Globus pallidus (tissue), 1 donor: ENCODE data around the gene TNFRSF17.
"Not testable (repeated sequence)": the region's sequence is repeated elsewhere in the genome, so short reads cannot be mapped to it uniquely, and the experiment has no call there.

Source experiments
- DNase-seq: peaks from one replicate; pipeline ENCODE4 v3.0.0-alpha.2; 2015; ENCODE audit warnings: low spot score

The TNFRSF17 gene

DNA sequence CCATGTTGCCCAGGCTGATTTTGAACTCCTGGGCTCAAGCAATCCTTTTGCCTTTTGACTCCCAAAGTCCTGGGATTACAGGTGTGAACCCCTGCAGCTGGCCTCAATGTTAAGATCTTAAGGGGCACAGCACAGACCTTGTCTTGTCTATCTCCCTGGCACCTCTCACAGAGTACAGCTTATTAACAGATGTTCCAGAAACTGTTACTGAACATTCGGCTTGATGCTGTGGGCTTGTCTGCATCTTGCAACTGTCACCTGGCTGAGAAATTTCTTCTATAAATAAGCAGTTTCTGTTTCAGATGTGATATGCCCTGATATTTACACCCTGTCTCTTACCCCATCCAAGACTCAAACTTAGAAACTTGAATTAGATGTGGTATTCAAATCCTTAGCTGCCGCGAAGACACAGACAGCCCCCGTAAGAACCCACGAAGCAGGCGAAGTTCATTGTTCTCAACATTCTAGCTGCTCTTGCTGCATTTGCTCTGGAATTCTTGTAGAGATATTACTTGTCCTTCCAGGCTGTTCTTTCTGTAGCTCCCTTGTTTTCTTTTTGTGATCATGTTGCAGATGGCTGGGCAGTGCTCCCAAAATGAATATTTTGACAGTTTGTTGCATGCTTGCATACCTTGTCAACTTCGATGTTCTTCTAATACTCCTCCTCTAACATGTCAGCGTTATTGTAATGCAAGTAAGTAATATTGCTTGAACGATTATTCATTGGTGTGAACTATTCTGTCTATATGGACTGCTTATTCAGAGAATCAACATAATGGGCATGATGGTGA lies at the start of gene TNFRSF17:
TSS of gene TNFRSF17 (plus strand) at position 450 of the 791 bp plus-strand sequence. CDS start at position 565, 115 bp downstream.
- no peak for DNase-seq

- DNase-seq = peak; percentile 97
These were observed 49.1 kb upstream of the TNFRSF17 start, which contains the start of gene GSPT1 for GRCh38 chr16:11915644-11916523. TSS of gene GSPT1 (minus strand) at chr16:11915956. CDS start at chr16:11915720, 236 bp downstream.

DNA sequence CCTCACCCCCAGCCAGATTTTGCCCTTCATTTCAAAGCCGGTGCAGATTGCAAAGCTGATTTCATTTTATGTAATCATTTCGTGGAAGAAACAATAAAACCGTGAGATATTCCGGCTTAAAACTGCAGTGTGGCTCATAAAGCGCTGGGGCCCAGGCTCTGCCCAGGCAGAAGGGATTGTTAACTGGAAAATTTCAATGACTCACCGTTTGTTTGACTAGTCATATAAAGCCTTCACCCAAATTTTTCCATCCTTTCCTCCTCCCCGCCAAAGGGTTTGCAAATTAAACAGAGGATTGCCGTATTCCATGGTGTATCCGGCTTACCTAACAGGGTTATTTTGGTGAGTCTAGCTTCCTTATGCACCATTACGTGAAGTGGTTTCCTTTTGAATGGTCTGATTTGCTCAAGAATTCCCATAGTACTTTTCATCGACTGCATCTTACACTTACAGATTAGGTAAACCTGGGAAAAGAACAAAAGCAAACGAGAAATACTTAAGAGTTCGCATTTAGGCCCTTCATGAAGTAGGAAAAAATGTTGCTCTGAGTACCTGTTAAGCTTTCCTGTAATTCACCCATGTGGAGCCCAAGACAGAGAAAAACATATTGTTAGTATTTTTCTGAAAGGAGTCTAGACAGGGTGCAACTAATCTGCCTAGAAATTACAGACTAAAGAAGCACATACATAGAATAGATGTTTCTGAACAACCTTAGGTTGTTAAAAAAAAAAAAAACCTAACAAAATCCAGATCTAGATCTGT lies 48.3 kb upstream of the TNFRSF17 start:
- no peak for DNase-seq

DNA sequence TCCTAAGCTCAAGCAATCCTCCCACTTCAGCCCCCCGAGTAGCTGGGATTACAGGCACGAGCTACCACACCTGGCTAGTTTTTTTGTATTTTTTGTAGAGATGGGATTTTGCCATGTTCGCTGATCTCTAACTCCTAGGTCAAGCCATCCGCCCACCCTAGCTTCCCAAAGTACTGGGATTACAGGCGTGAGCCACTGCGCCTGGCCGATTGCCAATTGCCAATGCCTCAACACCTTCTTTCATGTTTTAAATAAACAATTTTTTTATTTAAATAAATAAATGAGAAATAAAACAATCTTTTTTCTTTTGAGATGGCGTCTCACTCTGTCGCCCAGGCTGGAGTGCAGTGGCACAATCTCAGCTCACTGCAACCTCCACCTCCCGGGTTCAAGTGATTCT lies 41.0 kb upstream of the TNFRSF17 start:
- DNase-seq = not testable (repeated sequence)

- not testable (repeated sequence) for DNase-seq
These were observed 37.7 kb upstream of the TNFRSF17 start for GRCh38 chr16:11927350-11927749.

- not testable (repeated sequence) for DNase-seq
These were observed 23.1 kb upstream of the TNFRSF17 start, which contains the start of gene NPIPB2 for GRCh38 chr16:11941945-11942344. TSS of gene NPIPB2 (minus strand) at chr16:11942045. CDS start at chr16:11942045, 0 bp downstream.

- DNase-seq = no peak
These were observed 18.6 kb upstream of the TNFRSF17 start for GRCh38 chr16:11946433-11946832.

DNA sequence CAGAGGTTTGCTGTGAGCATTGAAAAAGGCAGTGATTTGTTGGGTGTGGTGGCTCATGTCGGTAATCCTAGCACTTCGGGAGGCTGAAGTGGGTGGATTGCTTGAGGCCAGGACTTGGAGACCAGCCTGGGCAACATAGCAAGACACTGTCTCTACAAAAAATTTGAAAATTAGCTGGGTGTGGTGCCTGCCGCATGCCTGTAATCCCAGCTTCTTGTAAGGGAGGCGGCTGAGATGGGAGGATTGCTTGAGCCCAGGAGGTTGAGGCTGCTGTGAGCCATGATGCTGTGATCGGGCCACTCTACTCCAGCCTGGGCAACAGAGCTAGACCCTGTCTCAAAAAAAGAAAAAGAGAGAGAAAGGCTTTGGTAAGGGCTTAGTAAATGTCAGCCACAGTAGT lies 16.2 kb upstream of the TNFRSF17 start:
- DNase-seq = no peak

GRCh38 chr16:11949527-11949926 lies 15.5 kb upstream of the TNFRSF17 start:
- DNase-seq = peak; percentile 67

- DNase-seq = no peak
These were observed 14.6 kb upstream of the TNFRSF17 start for GRCh38 chr16:11950388-11950787.

GRCh38 chr16:11953576-11953975 lies 11.4 kb upstream of the TNFRSF17 start:
- DNase-seq = not testable (repeated sequence)

DNA sequence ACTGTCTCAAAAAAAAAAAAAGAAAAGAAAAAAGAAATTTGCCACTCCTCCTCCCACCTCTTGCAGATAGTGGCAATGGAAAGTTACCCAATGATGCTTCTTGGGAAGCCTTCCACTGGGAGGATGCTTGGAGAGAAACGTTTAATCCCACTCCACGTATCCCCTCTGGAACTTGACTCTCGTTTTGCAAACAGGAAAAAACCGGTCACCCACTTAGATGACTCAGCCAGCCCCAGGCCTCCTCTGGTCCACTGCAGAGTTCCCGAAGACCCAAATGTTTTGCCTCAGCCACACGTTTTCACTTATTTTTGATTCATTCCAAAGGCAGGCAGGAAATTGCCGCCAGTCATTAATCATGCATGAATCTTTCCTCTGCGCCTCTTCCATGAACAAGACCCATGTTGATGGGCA lies 9.3 kb upstream of the TNFRSF17 start:
- DNase-seq = no peak

- no peak for DNase-seq
These were observed 8.5 kb upstream of the TNFRSF17 start for GRCh38 chr16:11956558-11956957.

DNA sequence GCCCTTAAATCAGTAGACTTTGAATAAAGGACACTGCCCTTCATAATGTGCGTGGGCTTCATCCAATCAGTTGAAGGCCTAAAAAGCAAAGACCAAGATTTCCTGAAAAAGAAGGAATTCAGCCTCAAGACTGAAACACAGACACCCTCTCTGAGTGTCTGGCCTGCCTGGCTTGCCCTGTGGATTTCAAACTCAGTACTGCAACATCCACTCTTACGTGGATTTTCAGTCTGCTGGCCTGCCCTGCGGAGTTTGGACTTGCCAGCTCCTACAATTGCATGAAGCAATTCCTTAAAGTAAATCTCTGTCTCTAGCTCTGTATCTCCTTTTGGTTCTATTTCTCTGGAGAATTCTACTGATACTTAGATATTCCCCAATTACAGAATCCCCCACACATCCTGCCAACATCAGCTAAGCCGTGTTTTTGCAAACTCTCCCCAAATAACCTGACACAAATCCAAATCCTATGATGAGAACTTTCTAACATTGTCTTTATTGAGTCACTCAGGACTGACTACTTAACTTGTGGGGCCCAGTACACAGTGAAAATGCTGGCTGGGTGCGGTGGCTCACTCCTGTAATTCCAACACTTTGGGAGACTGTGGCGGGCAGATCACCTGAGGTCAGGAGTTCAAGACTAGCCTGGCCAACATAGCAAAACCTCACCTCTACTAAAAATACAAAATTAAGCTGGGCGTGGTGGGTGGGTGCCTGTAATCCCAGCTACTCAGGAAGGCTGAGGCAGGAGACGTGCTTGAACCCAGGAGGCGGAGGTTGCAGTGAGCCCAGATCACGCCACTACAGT lies 7.2 kb upstream of the TNFRSF17 start:
- DNase-seq = no peak

GRCh38 chr16:11962457-11962856 lies 2.6 kb upstream of the TNFRSF17 start:
- not testable (repeated sequence) for DNase-seq

DNA sequence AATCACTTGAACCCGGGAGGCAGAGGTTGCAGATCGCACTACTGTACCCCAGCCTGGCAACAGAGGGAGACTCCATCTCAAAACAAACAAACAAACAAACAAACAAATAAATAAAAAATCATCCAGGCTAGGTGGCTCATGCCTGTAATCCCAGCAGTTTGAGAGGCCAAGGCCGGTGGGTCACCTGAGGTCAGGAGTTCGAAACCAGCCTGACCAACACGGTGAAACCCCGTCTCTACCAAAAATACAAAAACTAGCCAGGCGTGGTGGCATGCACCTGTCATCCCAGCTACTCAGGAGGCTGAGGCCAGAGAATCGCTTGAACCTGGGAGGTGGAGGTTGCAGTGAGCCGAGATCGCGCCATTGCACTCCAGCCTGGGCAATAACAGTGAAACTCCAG lies 2.0 kb upstream of the TNFRSF17 start:
- not testable (repeated sequence) for DNase-seq

- DNase-seq = no peak
These were observed 1.3 kb upstream of the TNFRSF17 start for GRCh38 chr16:11963706-11964105.

GRCh38 chr16:11966173-11966572 lies 1.2 kb downstream of the TNFRSF17 start:
- DNase-seq = no peak

DNA sequence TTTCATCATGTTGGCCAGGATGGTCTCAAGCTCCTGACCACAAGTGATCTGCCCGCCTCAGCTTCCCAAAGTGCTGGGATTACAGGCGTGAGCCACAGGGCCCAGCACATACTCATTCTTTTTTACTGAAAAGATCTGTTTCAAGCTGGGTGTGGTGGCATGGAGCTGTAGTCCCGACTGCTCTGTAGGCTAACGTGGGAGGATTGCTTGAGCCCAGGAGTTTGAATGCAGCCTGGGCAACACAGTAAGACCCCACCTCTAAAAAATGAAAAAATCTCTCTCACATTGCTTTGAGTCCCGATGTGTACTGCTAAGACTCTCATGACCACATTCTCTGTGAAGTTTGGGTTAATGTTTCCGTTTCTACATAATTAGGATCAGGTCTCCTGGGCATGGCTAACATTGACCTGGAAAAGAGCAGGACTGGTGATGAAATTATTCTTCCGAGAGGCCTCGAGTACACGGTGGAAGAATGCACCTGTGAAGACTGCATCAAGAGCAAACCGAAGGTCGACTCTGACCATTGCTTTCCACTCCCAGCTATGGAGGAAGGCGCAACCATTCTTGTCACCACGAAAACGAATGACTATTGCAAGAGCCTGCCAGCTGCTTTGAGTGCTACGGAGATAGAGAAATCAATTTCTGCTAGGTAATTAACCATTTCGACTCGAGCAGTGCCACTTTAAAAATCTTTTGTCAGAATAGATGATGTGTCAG lies 2.3 kb downstream of the TNFRSF17 start:
- DNase-seq = no peak

GRCh38 chr16:11968577-11968976 lies 3.6 kb downstream of the TNFRSF17 start:
- no peak for DNase-seq
